Ishikawa (cell line): Measurements from ENCODE around the gene VIPR1.

Experiments used
- CEBPB ChIP-seq: IDR thresholded peaks from 2 replicates; pipeline ENCODE4 v1.6.1; 2012
- CREB1 ChIP-seq: IDR thresholded peaks from 2 replicates; pipeline ENCODE4 v1.6.1; 2012; ENCODE audit warnings: low read depth
- EGR1 ChIP-seq: IDR thresholded peaks from 2 replicates; pipeline ENCODE4 v1.6.1; 2012
- EP300 ChIP-seq: IDR thresholded peaks from 2 replicates; pipeline ENCODE4 v1.6.1; 2012; ENCODE audit warnings: borderline replicate concordance
- FOXM1 ChIP-seq: IDR thresholded peaks from 2 replicates; pipeline ENCODE4 v1.6.1; 2012; ENCODE audit warnings: low read depth, borderline replicate concordance
- NFIC ChIP-seq: IDR thresholded peaks from 2 replicates; pipeline ENCODE4 v1.6.1; 2012
- RAD21 ChIP-seq: IDR thresholded peaks from 2 replicates; pipeline ENCODE4 v1.6.1; 2012; ENCODE audit warnings: low read depth
- TAF1 ChIP-seq: IDR thresholded peaks from 2 replicates; pipeline ENCODE4 v1.6.1; 2012; ENCODE audit warnings: low read depth, mild to moderate bottlenecking
- TCF12 ChIP-seq: IDR thresholded peaks from 2 replicates; pipeline ENCODE4 v1.6.1; 2012; ENCODE audit warnings: low read depth
- TEAD4 ChIP-seq: IDR thresholded peaks from 2 replicates; pipeline ENCODE4 v1.6.1; 2012
- YY1 ChIP-seq: IDR thresholded peaks from 2 replicates; pipeline ENCODE4 v1.6.1; 2012; ENCODE audit warnings: low read depth
- ZBTB7A ChIP-seq: IDR thresholded peaks from 2 replicates; pipeline ENCODE4 v1.6.1; 2012; ENCODE audit warnings: low read depth
- TF ChIP-seq, protein P1 (sequence below): IDR thresholded peaks from 2 replicates; pipeline ENCODE4 v1.6.1; 2012
- TF ChIP-seq, protein P2 (sequence below): IDR thresholded peaks from 2 replicates; pipeline ENCODE4 v1.6.1; 2012
- TF ChIP-seq, protein P3 (sequence below): IDR thresholded peaks from 2 replicates; pipeline ENCODE4 v1.6.1; 2012; ENCODE audit warnings: low read depth, mild to moderate bottlenecking

The VIPR1 gene

DNA sequence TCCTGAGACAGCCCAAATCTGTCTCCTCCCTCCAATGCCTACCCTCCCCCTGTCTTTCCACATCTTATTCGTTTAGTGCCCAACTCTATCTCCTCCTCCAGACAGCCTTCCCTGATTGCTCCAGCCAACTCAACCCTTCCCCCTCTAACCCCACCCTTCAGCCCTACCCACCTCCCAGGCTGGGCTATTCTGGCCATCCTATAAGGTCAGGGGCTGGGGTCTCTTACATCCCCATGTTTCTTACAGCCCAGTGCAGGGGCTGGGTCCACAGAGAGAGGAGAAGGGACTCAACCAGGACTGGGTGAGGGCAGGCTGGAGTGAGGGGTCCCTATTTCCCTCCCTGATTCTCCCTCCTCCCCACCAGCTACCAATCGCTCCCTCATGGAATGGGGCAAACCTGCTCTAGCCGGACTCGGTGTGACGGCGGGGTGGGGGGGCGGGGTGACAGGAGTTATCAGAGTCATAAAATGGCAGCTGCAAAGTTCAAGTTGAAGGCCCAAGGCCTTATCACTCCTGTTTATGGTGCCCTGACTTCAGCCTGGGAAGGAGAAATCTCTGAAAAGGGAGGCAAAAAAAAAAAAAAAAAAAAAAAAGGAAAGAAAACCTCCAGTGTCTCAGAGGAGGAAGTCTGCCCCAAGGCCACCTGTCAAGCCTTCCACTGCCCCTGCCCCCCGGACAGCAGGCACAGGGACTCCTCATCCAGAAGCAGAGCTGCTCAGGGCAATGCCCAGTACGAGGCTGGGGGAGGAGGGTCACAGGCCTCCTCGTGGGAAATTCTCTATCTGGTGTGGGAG is 2.1 kb downstream of the VIPR1 start:
- TF ChIP-seq CEBPB (no peak), RAD21 (no peak), TCF12 (no peak), YY1 (no peak), FOXM1 (no peak)

DNA sequence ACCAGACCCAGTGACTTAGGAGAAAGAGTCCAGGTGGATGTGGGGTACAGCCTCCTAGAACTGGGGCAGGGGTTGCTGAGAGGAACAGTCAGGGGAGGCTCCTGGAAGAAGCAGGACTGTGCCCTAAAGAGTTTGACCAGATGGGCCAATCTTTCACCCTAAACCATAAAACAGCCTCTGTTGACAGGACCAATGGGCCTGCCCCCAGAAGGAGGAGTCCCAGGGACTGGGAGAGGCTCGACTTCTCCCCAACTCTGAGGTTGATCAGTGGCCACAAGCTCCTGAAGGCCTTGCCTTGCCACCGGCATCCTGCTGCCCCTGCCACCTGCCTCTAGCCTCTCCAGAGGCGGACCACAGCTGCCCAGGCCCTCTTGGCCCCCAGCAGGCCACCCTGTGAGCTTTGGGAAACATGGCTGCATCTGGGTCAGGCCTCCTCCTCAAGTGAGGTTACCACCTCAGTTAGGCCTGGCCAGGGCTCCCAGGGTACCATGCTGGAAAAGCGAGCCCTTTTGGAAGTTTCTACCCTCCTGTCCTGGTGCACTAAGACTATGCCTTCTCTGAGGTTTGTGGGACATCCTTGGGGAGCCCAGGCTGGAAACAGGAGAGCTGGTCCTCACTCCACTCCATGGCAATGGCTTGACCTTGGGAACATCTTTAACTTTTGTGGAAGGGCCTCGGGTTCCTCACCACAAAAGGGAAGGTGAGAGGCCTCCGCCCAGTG is 2.8 kb downstream of the VIPR1 start:
- no peak for TF ChIP-seq EP300
- no peak for TF ChIP-seq ZBTB7A
- no peak for TF ChIP-seq NFIC
- no peak for TF ChIP-seq YY1
- no peak for TF ChIP-seq TCF12
- TF ChIP-seq, protein P1, sequence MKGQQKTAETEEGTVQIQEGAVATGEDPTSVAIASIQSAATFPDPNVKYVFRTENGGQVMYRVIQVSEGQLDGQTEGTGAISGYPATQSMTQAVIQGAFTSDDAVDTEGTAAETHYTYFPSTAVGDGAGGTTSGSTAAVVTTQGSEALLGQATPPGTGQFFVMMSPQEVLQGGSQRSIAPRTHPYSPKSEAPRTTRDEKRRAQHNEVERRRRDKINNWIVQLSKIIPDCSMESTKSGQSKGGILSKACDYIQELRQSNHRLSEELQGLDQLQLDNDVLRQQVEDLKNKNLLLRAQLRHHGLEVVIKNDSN = no peak
- TF ChIP-seq CEBPB = no peak
- no peak for TF ChIP-seq CREB1

DNA sequence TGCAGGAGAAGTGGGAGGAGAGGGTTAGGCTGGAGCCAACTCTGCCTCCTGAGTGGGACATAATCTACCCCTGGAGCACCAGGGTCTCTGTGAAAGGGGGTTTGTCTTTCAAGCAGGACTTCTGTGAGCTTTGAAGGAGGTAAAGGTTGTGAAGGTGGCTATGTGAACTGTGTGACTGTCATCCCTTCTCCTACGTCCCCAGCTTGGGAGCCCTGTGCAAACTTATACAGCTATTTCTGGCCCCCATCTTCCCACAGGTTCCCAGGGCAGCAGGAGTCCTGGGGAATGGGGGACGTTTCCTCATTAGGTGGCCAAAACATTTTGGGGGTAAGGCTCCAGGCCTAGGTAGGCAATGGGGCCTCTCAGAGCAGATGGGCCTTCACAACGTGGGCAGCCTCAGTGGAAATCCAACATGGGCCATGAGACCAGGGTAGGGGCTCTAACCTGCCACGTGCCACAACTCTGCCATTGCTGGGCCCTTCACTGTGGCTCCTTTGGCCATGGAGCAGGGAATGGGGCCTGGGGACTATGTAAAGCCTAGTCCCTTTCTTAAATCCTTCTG is 3.5 kb downstream of the VIPR1 start:
- TF ChIP-seq EGR1 (no peak), TCF12 (no peak), TEAD4 (no peak), TAF1 (no peak), NFIC (no peak), EP300 (no peak), CREB1 (no peak), RAD21 (no peak), FOXM1 (no peak), ZBTB7A (no peak), YY1 (no peak), CEBPB (no peak)
- TF ChIP-seq, protein P1 = no peak
- TF ChIP-seq, protein P2, sequence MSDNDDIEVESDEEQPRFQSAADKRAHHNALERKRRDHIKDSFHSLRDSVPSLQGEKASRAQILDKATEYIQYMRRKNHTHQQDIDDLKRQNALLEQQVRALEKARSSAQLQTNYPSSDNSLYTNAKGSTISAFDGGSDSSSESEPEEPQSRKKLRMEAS = no peak
- TF ChIP-seq, protein P3, sequence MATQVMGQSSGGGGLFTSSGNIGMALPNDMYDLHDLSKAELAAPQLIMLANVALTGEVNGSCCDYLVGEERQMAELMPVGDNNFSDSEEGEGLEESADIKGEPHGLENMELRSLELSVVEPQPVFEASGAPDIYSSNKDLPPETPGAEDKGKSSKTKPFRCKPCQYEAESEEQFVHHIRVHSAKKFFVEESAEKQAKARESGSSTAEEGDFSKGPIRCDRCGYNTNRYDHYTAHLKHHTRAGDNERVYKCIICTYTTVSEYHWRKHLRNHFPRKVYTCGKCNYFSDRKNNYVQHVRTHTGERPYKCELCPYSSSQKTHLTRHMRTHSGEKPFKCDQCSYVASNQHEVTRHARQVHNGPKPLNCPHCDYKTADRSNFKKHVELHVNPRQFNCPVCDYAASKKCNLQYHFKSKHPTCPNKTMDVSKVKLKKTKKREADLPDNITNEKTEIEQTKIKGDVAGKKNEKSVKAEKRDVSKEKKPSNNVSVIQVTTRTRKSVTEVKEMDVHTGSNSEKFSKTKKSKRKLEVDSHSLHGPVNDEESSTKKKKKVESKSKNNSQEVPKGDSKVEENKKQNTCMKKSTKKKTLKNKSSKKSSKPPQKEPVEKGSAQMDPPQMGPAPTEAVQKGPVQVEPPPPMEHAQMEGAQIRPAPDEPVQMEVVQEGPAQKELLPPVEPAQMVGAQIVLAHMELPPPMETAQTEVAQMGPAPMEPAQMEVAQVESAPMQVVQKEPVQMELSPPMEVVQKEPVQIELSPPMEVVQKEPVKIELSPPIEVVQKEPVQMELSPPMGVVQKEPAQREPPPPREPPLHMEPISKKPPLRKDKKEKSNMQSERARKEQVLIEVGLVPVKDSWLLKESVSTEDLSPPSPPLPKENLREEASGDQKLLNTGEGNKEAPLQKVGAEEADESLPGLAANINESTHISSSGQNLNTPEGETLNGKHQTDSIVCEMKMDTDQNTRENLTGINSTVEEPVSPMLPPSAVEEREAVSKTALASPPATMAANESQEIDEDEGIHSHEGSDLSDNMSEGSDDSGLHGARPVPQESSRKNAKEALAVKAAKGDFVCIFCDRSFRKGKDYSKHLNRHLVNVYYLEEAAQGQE = no peak

DNA sequence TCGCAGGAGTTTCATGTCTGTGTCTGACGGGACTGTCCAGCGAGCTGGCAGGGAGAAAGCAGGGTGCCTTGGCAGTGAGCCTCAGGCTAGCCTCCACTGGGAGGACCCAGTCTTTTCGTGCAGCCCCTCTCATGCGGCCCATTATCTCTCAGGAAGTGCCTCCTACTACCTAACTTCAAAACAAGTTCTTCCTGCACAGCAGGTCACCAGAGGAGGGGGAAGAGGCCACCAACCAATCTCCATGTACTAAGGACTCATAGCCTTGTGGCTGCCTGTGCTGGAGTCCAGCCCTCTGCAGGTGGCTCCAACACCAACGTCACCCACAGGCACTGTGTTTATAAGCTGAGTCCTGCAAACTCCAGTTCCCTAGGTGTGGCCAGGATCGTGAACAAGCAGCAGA is 4.8 kb downstream of the VIPR1 start:
- TF ChIP-seq, protein P2 = peak; percentile 44; the same call in 1 of the 2 replicates
- TF ChIP-seq CEBPB (no peak), RAD21 (peak; percentile 31; the same call in 1 of the 2 replicates)

DNA sequence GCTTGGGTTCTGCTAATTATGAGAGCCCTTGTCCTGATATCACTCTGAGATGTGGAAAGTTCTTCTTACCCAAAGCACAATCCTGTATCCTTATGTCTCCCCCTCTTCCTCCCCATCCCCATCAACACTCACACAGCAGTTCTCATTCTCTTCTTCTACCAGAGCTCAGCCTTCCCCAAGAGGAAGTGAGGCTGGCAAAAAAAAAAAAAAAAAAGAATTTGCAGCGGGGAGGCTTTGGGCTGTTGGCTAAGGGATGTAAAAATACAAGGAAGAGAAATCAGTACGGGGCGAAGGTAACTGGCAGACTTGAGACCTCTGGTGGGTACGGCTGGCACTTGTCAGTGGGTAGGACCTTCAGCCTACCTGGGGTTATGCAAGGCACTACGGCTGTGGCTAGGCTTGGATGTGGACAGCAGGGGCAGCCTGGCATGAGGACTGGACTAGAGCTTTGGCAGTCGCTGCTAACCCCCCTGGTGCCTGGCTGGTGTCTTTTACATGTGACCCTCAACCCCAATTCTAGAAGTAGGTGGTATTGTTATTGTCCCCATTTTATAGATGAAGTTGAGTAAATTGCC is 5.4 kb downstream of the VIPR1 start:
- no peak for TF ChIP-seq CREB1
- TF ChIP-seq, protein P1 = no peak
- TF ChIP-seq, protein P3 = no peak
- TF ChIP-seq FOXM1 = no peak
- no peak for TF ChIP-seq TAF1
- no peak for TF ChIP-seq TCF12
- no peak for TF ChIP-seq NFIC
- TF ChIP-seq ZBTB7A = no peak
- no peak for TF ChIP-seq TEAD4
- no peak for TF ChIP-seq EP300
- TF ChIP-seq, protein P2 = no peak
- TF ChIP-seq RAD21 = no peak
- no peak for TF ChIP-seq CEBPB
- no peak for TF ChIP-seq EGR1
